Measurements from ENCODE around the gene TERT.

DNA sequence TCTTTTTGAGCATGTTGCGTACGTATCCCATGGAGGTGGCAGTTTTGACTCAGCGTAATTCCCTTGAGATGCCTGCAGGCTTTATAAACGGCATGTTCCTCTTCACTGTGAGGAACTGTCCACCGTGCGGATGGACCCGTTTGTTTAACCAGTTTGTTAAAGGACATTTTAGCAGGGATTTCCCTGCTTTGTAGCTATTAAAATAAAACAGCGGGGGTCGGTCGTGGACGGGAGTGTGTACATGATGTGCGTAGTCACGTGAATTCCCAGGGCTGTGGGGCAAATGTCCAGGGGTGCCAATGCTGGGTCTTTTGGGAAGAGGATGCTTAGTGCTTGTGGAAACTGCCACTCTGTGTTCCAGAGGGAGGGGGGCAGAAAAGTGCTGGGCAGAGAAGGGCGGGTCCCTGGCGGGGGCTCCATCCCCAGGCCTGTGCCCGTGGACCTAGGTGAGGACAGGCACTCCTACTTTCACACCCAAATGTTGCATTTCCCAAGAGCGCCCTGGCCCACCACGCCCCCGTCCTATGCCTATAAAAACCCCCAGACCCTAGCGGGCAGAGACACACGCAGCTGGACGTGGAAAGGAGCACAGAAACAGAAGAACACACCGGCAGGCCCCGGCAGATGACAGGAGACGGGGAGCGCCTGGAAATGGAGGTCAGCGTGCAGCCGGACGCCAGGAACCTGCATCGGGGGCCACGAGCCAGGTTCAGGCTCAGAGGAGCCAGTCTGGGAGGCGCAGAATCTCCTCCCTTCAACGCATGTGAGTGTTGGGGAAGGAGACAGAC is 4.0 kb upstream of the TERT start:
- TF ChIP-seq, protein P1, sequence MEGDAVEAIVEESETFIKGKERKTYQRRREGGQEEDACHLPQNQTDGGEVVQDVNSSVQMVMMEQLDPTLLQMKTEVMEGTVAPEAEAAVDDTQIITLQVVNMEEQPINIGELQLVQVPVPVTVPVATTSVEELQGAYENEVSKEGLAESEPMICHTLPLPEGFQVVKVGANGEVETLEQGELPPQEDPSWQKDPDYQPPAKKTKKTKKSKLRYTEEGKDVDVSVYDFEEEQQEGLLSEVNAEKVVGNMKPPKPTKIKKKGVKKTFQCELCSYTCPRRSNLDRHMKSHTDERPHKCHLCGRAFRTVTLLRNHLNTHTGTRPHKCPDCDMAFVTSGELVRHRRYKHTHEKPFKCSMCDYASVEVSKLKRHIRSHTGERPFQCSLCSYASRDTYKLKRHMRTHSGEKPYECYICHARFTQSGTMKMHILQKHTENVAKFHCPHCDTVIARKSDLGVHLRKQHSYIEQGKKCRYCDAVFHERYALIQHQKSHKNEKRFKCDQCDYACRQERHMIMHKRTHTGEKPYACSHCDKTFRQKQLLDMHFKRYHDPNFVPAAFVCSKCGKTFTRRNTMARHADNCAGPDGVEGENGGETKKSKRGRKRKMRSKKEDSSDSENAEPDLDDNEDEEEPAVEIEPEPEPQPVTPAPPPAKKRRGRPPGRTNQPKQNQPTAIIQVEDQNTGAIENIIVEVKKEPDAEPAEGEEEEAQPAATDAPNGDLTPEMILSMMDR (IDR thresholded peaks at IDR 0.05), result no peak
- no peak for TF ChIP-seq POLR2A (IDR thresholded peaks at IDR 0.05)
- no peak for TF ChIP-seq EP300 (IDR thresholded peaks at IDR 0.05)
